Measurements from ENCODE around the gene PHLPP1. TPM values are rescaled to one million over a fixed set of nuclear protein-coding genes. Genes with fewer than 3 reads are reported as not detected.

Gene PHLPP1
- polyA plus RNA-seq, 1 experiment: 5.6 TPM

DNA sequence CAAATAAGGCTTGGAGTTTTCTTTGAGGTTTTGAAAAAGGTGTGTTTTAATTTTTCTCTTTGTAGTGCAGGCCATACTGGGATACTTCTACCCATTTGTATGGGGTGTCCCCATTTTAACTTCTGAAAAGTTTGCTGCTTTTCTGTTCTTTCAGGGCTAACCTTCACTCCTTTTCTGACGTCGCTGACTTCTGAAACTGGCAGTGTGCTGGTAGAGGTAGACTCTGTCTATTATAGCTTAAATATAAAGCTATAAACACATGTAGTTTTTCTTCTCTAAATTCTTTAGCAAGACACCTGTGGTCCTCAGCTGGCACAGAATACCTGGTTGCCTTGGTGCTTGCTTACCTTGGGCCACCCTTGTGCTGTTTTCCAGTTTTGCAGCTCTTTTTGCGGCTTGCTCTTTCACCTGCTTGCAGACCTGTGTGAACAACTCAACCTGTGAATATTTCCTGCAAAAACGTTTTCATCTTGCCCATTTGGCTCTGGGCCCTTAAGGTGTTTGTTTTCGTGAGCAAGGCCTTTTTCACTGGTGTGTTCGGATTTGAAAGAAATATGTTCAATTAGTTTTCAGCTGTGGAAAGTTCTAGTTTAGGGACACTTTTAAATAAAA, 42.2 kb downstream of the PHLPP1 start:
- H3K9me3 ChIP-seq (ENCODE audit: control insufficient read depth, insufficient read depth, low read length): no peaks in the 10 kb centered on the region
- no peak overlapping the region for H3K27ac ChIP-seq (ENCODE audit: low read depth, low read length)
- POLR2A ChIA-PET: no interaction called here
- H3K4me3 ChIP-seq (ENCODE audit: low read depth, low read length): no peak overlapping the region
- no peak for DNase-seq (ENCODE audit: low read depth, low spot score)
- H3K27me3 ChIP-seq (ENCODE audit: control insufficient read depth, insufficient read depth, low read length): no peaks in the 10 kb centered on the region
- TF ChIP-seq, protein P1, sequence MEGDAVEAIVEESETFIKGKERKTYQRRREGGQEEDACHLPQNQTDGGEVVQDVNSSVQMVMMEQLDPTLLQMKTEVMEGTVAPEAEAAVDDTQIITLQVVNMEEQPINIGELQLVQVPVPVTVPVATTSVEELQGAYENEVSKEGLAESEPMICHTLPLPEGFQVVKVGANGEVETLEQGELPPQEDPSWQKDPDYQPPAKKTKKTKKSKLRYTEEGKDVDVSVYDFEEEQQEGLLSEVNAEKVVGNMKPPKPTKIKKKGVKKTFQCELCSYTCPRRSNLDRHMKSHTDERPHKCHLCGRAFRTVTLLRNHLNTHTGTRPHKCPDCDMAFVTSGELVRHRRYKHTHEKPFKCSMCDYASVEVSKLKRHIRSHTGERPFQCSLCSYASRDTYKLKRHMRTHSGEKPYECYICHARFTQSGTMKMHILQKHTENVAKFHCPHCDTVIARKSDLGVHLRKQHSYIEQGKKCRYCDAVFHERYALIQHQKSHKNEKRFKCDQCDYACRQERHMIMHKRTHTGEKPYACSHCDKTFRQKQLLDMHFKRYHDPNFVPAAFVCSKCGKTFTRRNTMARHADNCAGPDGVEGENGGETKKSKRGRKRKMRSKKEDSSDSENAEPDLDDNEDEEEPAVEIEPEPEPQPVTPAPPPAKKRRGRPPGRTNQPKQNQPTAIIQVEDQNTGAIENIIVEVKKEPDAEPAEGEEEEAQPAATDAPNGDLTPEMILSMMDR (IDR thresholded peaks at IDR 0.05; ENCODE audit: low read depth, low read length): no peak
- CTCF ChIA-PET: no interaction called here

DNA sequence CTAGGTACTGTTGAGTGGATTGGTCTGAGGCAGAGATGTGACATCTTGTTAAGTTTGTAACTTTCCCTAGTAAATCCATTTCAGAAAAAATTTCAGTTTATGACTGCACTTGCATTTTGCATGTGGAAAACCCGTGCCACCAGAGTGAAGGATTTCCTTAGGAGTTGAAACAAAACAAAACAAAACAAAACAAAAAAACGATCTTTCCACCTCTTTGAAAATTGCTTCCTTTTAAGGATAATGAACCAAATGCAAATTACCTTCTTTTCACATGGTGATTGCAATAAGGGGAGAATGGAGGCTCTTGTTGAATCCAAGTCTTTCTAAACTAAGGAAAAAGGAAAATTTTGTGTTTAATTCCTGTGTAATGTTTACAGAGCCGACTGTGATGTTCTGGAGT, 43.2 kb downstream of the PHLPP1 start:
- POLR2A ChIA-PET: interaction anchor here (0.6 kb wide), 1 partner anchor 23 kb away, joined by 3 read pairs; no protein-coding TSS in a partner anchor

DNA sequence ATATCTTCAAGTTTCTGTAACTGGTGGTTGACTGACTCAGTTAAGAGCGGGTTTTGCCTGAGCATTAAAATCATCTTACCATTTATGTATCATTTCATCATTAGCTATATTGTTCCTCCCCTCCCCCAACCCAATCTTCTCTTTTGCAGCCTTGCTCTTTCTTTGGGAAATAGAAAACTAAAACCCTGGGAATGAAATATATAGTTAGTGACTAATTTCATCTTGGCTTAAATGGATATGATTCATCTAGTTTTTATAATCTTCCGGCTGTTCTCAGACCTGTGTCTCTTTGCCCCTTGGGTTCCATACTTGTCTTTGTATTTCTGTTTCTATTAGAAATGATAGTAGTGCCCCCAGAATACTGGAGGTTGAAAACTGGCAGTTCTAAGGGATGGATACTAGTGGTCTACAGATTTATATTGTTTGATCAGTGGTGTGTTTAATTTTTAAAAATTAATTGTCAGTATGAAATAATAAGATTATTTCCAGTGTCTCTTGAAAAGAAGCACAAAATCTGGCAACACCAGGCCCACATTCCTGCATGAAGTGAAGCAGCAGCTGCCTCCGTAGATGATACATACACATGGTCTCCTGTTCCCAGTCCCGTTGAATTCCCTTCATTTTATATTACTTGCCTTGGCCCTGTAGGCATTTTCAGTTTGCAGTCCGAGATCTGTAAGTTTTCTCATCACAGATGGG, 44.5 kb downstream of the PHLPP1 start:
- Histone ChIP-seq H3K9me3 (ENCODE audit: control insufficient read depth, insufficient read depth, low read length) (no peaks in the 10 kb centered on the region), H3K27ac (ENCODE audit: low read depth, low read length) (peak overlapping the region; percentile 43), H3K27me3 (ENCODE audit: control insufficient read depth, insufficient read depth, low read length) (no peaks in the 10 kb centered on the region), H3K4me3 (ENCODE audit: low read depth, low read length) (no peak overlapping the region)
- ChIA-PET CTCF (interaction anchor here (0.7 kb wide), 1 partner anchor 47 kb away, joined by 3 read pairs; no protein-coding TSS in a partner anchor), POLR2A (no interaction called here)
- no peak for DNase-seq (ENCODE audit: low read depth, low spot score)
- TF ChIP-seq, protein P1 (IDR thresholded peaks at IDR 0.05; ENCODE audit: low read depth, low read length): no peak

More for the DNA sequence above, 43.2 kb downstream of the PHLPP1 start:
- H3K4me3 ChIP-seq (ENCODE audit: low read depth, low read length): no peak overlapping the region
- H3K27ac ChIP-seq (ENCODE audit: low read depth, low read length): no peak overlapping the region
- CTCF ChIA-PET: no interaction called here
- no peak for DNase-seq (ENCODE audit: low read depth, low spot score)
- TF ChIP-seq, protein P1 (IDR thresholded peaks at IDR 0.05; ENCODE audit: low read depth, low read length): no peak
- no peaks in the 10 kb centered on the region for H3K9me3 ChIP-seq (ENCODE audit: control insufficient read depth, insufficient read depth, low read length)
- H3K27me3 ChIP-seq (ENCODE audit: control insufficient read depth, insufficient read depth, low read length): no peaks in the 10 kb centered on the region

DNA sequence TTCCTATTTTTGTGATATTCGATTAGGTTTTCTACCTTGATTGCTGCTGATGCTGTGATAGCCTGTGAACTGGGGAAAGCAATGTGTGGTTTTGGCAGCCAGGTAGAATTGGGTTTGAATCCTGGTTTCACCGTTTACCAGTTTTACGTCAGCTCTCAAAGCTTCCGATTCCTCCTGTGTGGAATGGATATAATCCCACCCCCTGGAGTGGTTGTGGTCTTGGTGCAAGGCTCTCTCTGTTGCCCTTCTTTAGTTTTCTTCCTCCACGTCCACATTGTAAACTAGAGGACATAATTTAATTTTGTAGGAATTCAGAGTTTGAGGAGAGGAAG, 45.0 kb downstream of the PHLPP1 start:
- CTCF ChIA-PET: no interaction called here
- Histone ChIP-seq H3K4me3 (ENCODE audit: low read depth, low read length) (no peak overlapping the region), H3K27me3 (ENCODE audit: control insufficient read depth, insufficient read depth, low read length) (no peaks in the 10 kb centered on the region), H3K9me3 (ENCODE audit: control insufficient read depth, insufficient read depth, low read length) (no peaks in the 10 kb centered on the region), H3K27ac (ENCODE audit: low read depth, low read length) (peak overlapping the region; percentile 43)
- no peak for DNase-seq (ENCODE audit: low read depth, low spot score)
- POLR2A ChIA-PET: interaction anchor here (0.6 kb wide), 1 partner anchor 14 kb away, joined by 4 read pairs; no protein-coding TSS in a partner anchor
- TF ChIP-seq, protein P1 (IDR thresholded peaks at IDR 0.05; ENCODE audit: low read depth, low read length): no peak

DNA sequence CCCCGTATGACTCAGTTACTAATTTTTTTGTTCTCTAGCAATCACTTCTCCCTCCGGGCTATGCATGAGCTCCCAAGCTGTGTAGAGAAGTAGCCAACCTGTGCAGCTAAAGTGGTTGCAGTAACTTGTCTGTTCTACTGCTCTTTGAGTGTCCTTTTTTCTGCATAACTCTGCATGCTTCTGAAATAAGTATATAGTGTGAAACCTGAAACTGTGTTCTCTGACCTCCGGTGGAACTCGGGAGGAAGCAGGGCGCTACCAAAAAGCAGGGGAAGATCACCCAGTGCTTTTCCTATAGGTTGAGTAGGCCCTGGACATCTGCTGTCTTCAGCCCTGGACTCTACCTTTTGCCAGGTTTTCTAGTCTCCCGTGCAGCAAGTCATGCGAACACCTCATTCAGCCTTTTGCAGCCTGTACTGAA, 47.8 kb downstream of the PHLPP1 start:
- CTCF ChIA-PET: no interaction called here
- no peak for DNase-seq (ENCODE audit: low read depth, low spot score)
- TF ChIP-seq, protein P1 (IDR thresholded peaks at IDR 0.05; ENCODE audit: low read depth, low read length): no peak
- POLR2A ChIA-PET: no interaction called here
- H3K27me3 ChIP-seq (ENCODE audit: control insufficient read depth, insufficient read depth, low read length): no peaks in the 10 kb centered on the region
- no peaks in the 10 kb centered on the region for H3K9me3 ChIP-seq (ENCODE audit: control insufficient read depth, insufficient read depth, low read length)
- H3K27ac ChIP-seq (ENCODE audit: low read depth, low read length): no peak overlapping the region
- no peak overlapping the region for H3K4me3 ChIP-seq (ENCODE audit: low read depth, low read length)

Data from AG04450 (cell line).